Astrocyte of the cerebellum (primary cell): ENCODE data around the gene TNIK.

ENCODE experiments used
- DNase-seq: peaks from one replicate; pipeline ENCODE4 v3.0.0-alpha.2; 2011; ENCODE audit warnings: low read depth
- H3K4me3 ChIP-seq: 2 replicates; pipeline ENCODE4 v1.5.1; 2011; ENCODE audit warnings: mild to moderate bottlenecking, low read depth, low read length, moderate library complexity
- CTCF ChIP-seq: IDR thresholded peaks from 2 replicates; pipeline ENCODE4 v1.5.1; 2012; ENCODE audit warnings: low read length, low read depth, moderate library complexity, mild to moderate bottlenecking; ENCODE audit errors: missing control alignments
- in situ Hi-C: cut with HindIII; loops from 2 replicates; pipeline ENCODE4 v1.10.0; 2017; ENCODE audit warnings: low sequenced_read_pairs

TNIK gene

GRCh38 chr3:171417137-171417536, 43.1 kb downstream of the TNIK start:
- in situ Hi-C loops: no loop called here
- H3K4me3 ChIP-seq: no peak overlapping the region
- TF ChIP-seq CTCF: no peak
- DNase-seq: no peak

- no peak for TF ChIP-seq CTCF
- H3K4me3 ChIP-seq: no peak overlapping the region
- DNase-seq: no peak
- in situ Hi-C loops: no loop called here
These were observed 43.5 kb downstream of the TNIK start for GRCh38 chr3:171416666-171417065.

GRCh38 chr3:171416061-171416460, 44.1 kb downstream of the TNIK start:
- in situ Hi-C loops: no loop called here
- no peak overlapping the region for H3K4me3 ChIP-seq
- TF ChIP-seq CTCF: no peak
- no peak for DNase-seq

- no peak overlapping the region for H3K4me3 ChIP-seq
- in situ Hi-C loops: no loop called here
- no peak for TF ChIP-seq CTCF
- DNase-seq: no peak
These were observed 45.1 kb downstream of the TNIK start for GRCh38 chr3:171415070-171415469.

GRCh38 chr3:171412473-171412872, 47.7 kb downstream of the TNIK start:
- no peak overlapping the region for H3K4me3 ChIP-seq
- in situ Hi-C loops: no loop called here
- no peak for TF ChIP-seq CTCF
- no peak for DNase-seq

- DNase-seq: no peak
- no peak for TF ChIP-seq CTCF
- H3K4me3 ChIP-seq: no peak overlapping the region
- in situ Hi-C loops: no loop called here
These were observed 48.2 kb downstream of the TNIK start for GRCh38 chr3:171412054-171412453.

- no peak for DNase-seq
- in situ Hi-C loops: no loop called here
- no peak overlapping the region for H3K4me3 ChIP-seq
- TF ChIP-seq CTCF: no peak
These were observed 50.0 kb downstream of the TNIK start for GRCh38 chr3:171410186-171410585.
